ENCODE results near the gene RAB19.
"Not testable (repeated sequence)": the region's sequence is repeated elsewhere in the genome, so short reads cannot be mapped to it uniquely, and the experiment has no call there.

Gene RAB19

GRCh38 chr7:140402178-140402835 is 1.6 kb upstream of the RAB19 start:
- DNase-seq = no peak

GRCh38 chr7:140404565-140405065 is 757 bp downstream of the RAB19 start:
- DNase-seq = no peak

- no peak for DNase-seq
Measured at GRCh38 chr7:140415361-140415760, 11.5 kb downstream of the RAB19 start.

- DNase-seq = not testable (repeated sequence)
Measured at GRCh38 chr7:140415816-140416215, 12.0 kb downstream of the RAB19 start.

- no peak for DNase-seq
Measured at GRCh38 chr7:140416560-140416959, 12.7 kb downstream of the RAB19 start.

- no peak for DNase-seq
Measured at GRCh38 chr7:140417456-140418155, 13.7 kb downstream of the RAB19 start.

GRCh38 chr7:140418156-140418472 is 14.3 kb downstream of the RAB19 start:
- DNase-seq = not testable (repeated sequence)

- DNase-seq = no peak
Measured at GRCh38 chr7:140418653-140419052, 14.8 kb downstream of the RAB19 start.

GRCh38 chr7:140421521-140421920 is 17.7 kb downstream of the RAB19 start:
- DNase-seq = no peak

- no peak for DNase-seq
Measured at GRCh38 chr7:140423501-140423900, 19.6 kb downstream of the RAB19 start.

- no peak for DNase-seq
Measured at GRCh38 chr7:140425718-140426117, 21.9 kb downstream of the RAB19 start.

GRCh38 chr7:140426130-140426529 is 22.3 kb downstream of the RAB19 start:
- DNase-seq = no peak

GRCh38 chr7:140433396-140433795 is 29.5 kb downstream of the RAB19 start:
- no peak for DNase-seq

- DNase-seq = no peak
Measured at GRCh38 chr7:140435252-140435895, 31.5 kb downstream of the RAB19 start.

GRCh38 chr7:140439359-140439758 is 35.5 kb downstream of the RAB19 start:
- DNase-seq = no peak

- DNase-seq = no peak
Measured at GRCh38 chr7:140440593-140440992, 36.7 kb downstream of the RAB19 start.

GRCh38 chr7:140441519-140441918 is 37.7 kb downstream of the RAB19 start:
- DNase-seq = no peak

GRCh38 chr7:140446467-140446866 is 42.6 kb downstream of the RAB19 start:
- DNase-seq = no peak

- no peak for DNase-seq
Measured at GRCh38 chr7:140447841-140448240, 44.0 kb downstream of the RAB19 start.

GRCh38 chr7:140448781-140449480 is 45.1 kb downstream of the RAB19 start:
- DNase-seq = no peak

GRCh38 chr7:140451716-140452115 is 47.9 kb downstream of the RAB19 start:
- DNase-seq = no peak

- DNase-seq = no peak
Measured at GRCh38 chr7:140453273-140453672, 49.4 kb downstream of the RAB19 start.
